OCI-LY1 (cell line): Measurements from ENCODE around the gene BBS2.

ENCODE experiments used
- H2AFZ ChIP-seq: fragments of 200-600 bp; sonication (generic), shearing (Covaris generic); 2 replicates; pipeline ENCODE4 v1.6.0; 2014; ENCODE audit warnings: antibody characterized with exemption, mild to moderate bottlenecking, low read length
- H3F3A ChIP-seq: fragments of 200-600 bp; sonication (generic), shearing (Covaris generic); 2 replicates; pipeline ENCODE4 v1.6.0; 2014; ENCODE audit warnings: mild to moderate bottlenecking, antibody characterized with exemption, low read length, moderate library complexity; ENCODE audit not compliant: insufficient read depth
- H3K27ac ChIP-seq: fragments of 200-600 bp; sonication (generic); 2 replicates; pipeline ENCODE4 v1.5.1; 2014; ENCODE audit warnings: low read length, mixed run types, mild to moderate bottlenecking, low read depth; ENCODE audit not compliant: poor library complexity, severe bottlenecking
- H3K27me3 ChIP-seq: fragments of 200-600 bp; sonication (generic); 2 replicates; pipeline ENCODE4 v1.6.0; 2014; ENCODE audit warnings: antibody characterized with exemption, mild to moderate bottlenecking, low read length, moderate library complexity; ENCODE audit not compliant: insufficient read depth
- H3K36me3 ChIP-seq: fragments of 200-600 bp; sonication (generic); 2 replicates; pipeline ENCODE4 v1.6.1; 2014; ENCODE audit warnings: mild to moderate bottlenecking, antibody characterized with exemption, low read length, moderate library complexity, mixed read lengths; ENCODE audit not compliant: insufficient read depth
- H3K4me1 ChIP-seq: fragments of 200-600 bp; sonication (generic); 2 replicates; pipeline ENCODE4 v1.5.1; 2014; ENCODE audit warnings: mild to moderate bottlenecking, low read length, moderate library complexity; ENCODE audit not compliant: insufficient read depth, severe bottlenecking
- H3K4me2 ChIP-seq: fragments of 200-600 bp; sonication (generic), shearing (Covaris generic); 2 replicates; pipeline ENCODE4 v1.6.1; 2014; ENCODE audit warnings: low read length
- H3K4me3 ChIP-seq: fragments of 200-600 bp; sonication (generic); 2 replicates; pipeline ENCODE4 v1.5.1; 2014; ENCODE audit warnings: low read length, low read depth, mild to moderate bottlenecking, mixed read lengths; ENCODE audit not compliant: poor library complexity, severe bottlenecking
- H3K79me2 ChIP-seq: fragments of 200-600 bp; shearing (Covaris generic); 2 replicates; pipeline ENCODE4 v1.6.1; 2016; ENCODE audit warnings: mixed run types, low read length, mixed read lengths; ENCODE audit not compliant: insufficient read depth
- H3K9ac ChIP-seq: fragments of 200-600 bp; sonication (generic), shearing (Covaris generic); 2 replicates; pipeline ENCODE4 v1.6.1; 2014; ENCODE audit warnings: mild to moderate bottlenecking, low read length, mixed read lengths
- H3K9me2 ChIP-seq: fragments of 200-600 bp; sonication (generic), shearing (Covaris generic); 2 replicates; pipeline ENCODE4 v1.6.1; 2014; ENCODE audit warnings: low read depth, mild to moderate bottlenecking, low read length, mixed read lengths
- H3K9me3 ChIP-seq: fragments of 200-600 bp; shearing (Covaris generic); 2 replicates; pipeline ENCODE4 v1.6.1; 2014; ENCODE audit warnings: low read length, mixed read lengths
- H4K20me1 ChIP-seq: fragments of 200-600 bp; sonication (generic), shearing (Covaris generic); 2 replicates; pipeline ENCODE4 v1.6.0; 2016; ENCODE audit warnings: mild to moderate bottlenecking, low read length; ENCODE audit not compliant: insufficient read depth
- EZH2 ChIP-seq: fragments of 200-600 bp; sonication (generic), shearing (Covaris generic); IDR thresholded peaks from 2 replicates; pipeline ENCODE4 v1.8.0; 2017; ENCODE audit warnings: borderline replicate concordance, mixed run types, mild to moderate bottlenecking, antibody characterized with exemption, low read length, moderate library complexity, mixed read lengths
- TF ChIP-seq, protein P1 (sequence below): fragments of 200-600 bp; sonication (generic), shearing (Covaris generic); IDR thresholded peaks from 2 replicates; pipeline ENCODE4 v1.5.1; 2017; ENCODE audit warnings: mild to moderate bottlenecking, antibody characterized with exemption, low read length, moderate library complexity, mixed read lengths

BBS2 gene

DNA sequence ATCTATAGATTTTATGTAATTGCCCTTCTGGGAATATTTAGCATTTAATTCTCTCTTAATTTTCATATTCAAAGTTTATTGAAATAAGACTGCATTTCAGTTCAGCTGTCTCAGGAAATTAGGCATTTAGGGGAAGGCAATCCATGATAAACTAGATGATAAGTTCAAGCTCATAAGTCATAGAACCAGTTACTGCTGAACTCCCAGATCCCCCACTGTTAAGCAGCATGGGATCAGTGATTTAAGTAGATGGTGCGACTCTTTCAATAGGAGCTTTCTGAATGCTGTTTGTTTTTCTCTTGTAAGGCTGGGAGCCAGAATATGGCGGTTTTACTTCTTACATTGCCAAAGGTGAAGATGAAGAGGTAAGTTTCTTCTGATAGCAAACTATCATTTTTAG, 44.6 kb downstream of the BBS2 start:
- Histone ChIP-seq H3F3A (no peaks in the 10 kb centered on the region), H3K79me2 (no peaks in the 10 kb centered on the region), H3K9ac (no peak overlapping the region), H3K4me1 (no peaks in the 10 kb centered on the region), H3K4me3 (no peak overlapping the region), H4K20me1 (no peaks in the 10 kb centered on the region), H3K9me3 (no peaks in the 10 kb centered on the region), H2AFZ (no peak overlapping the region), H3K4me2 (no peak overlapping the region), H3K9me2 (no peaks in the 10 kb centered on the region), H3K36me3 (peaks cover 81% of the 10 kb centered on the region), H3K27me3 (no peaks in the 10 kb centered on the region), H3K27ac (no peak overlapping the region)
- TF ChIP-seq, protein P1, sequence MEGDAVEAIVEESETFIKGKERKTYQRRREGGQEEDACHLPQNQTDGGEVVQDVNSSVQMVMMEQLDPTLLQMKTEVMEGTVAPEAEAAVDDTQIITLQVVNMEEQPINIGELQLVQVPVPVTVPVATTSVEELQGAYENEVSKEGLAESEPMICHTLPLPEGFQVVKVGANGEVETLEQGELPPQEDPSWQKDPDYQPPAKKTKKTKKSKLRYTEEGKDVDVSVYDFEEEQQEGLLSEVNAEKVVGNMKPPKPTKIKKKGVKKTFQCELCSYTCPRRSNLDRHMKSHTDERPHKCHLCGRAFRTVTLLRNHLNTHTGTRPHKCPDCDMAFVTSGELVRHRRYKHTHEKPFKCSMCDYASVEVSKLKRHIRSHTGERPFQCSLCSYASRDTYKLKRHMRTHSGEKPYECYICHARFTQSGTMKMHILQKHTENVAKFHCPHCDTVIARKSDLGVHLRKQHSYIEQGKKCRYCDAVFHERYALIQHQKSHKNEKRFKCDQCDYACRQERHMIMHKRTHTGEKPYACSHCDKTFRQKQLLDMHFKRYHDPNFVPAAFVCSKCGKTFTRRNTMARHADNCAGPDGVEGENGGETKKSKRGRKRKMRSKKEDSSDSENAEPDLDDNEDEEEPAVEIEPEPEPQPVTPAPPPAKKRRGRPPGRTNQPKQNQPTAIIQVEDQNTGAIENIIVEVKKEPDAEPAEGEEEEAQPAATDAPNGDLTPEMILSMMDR = no peak
- no peak for TF ChIP-seq EZH2

DNA sequence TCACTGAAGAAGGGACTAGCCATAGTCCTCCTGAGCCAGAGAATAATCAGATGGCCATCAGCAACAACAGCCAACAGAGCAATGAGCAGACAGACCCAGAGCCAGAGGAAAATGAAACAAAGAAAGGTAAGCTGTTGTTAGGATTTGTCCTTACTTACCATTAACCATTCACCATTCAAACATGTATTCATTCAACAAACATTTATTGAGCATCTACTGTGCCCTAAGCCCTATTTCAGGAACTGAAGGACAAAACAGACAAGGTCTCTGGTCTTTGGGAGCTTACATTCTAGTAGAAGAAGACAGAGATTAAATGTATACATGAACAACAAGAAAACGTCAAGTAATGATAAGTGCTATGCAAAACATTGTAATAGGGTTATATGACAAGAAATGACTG, 49.2 kb downstream of the BBS2 start:
- no peaks in the 10 kb centered on the region for H3K9me2 ChIP-seq
- H3K79me2 ChIP-seq = no peaks in the 10 kb centered on the region
- no peak overlapping the region for H2AFZ ChIP-seq
- H3F3A ChIP-seq = no peaks in the 10 kb centered on the region
- no peak overlapping the region for H3K4me3 ChIP-seq
- peaks cover 95% of the 10 kb centered on the region for H3K36me3 ChIP-seq
- no peak overlapping the region for H3K9ac ChIP-seq
- H4K20me1 ChIP-seq = no peaks in the 10 kb centered on the region
- TF ChIP-seq EZH2 = no peak
- TF ChIP-seq, protein P1 = no peak
- no peaks in the 10 kb centered on the region for H3K4me1 ChIP-seq
- no peaks in the 10 kb centered on the region for H3K27me3 ChIP-seq
- H3K4me2 ChIP-seq = no peak overlapping the region
- H3K9me3 ChIP-seq = no peaks in the 10 kb centered on the region
- H3K27ac ChIP-seq = no peak overlapping the region

GRCh38 chr16:56470232-56470631, 49.6 kb downstream of the BBS2 start:
- H3K36me3 ChIP-seq = peaks cover 95% of the 10 kb centered on the region

More at GRCh38 chr16:56470232-56470631, 49.6 kb downstream of the BBS2 start:
- TF ChIP-seq EZH2 = no peak
- TF ChIP-seq, protein P1 = no peak
- no peaks in the 10 kb centered on the region for H3K27me3 ChIP-seq
- H3K9ac ChIP-seq = no peak overlapping the region
- H2AFZ ChIP-seq = no peak overlapping the region
- H3K79me2 ChIP-seq = no peaks in the 10 kb centered on the region
- no peaks in the 10 kb centered on the region for H3K4me1 ChIP-seq
- H3K4me3 ChIP-seq = no peak overlapping the region
- no peak overlapping the region for H3K4me2 ChIP-seq
- H3K27ac ChIP-seq = no peak overlapping the region
- H3K9me3 ChIP-seq = no peaks in the 10 kb centered on the region
- no peaks in the 10 kb centered on the region for H3F3A ChIP-seq
- no peaks in the 10 kb centered on the region for H3K9me2 ChIP-seq
- H4K20me1 ChIP-seq = no peaks in the 10 kb centered on the region
